Coronary artery (tissue), 2 donors: ENCODE data around the gene MED27.

Experiments
- DNase-seq: peaks from one replicate; pipeline ENCODE4 v3.0.0-alpha.2; 2017; ENCODE audit warnings: low spot score
- H3K27ac ChIP-seq, 2 donors: fragments of 200-600 bp; sonication (generic); one replicate each; pipeline ENCODE4 v1.5.1; 2016 to 2019
- H3K4me3 ChIP-seq: fragments of 200-600 bp; sonication (generic); 2 replicates; pipeline ENCODE4 v1.5.1; 2016; ENCODE audit warnings: mild to moderate bottlenecking, moderate library complexity
- CTCF ChIP-seq: fragments of 200-600 bp; sonication (generic); IDR thresholded peaks from one replicate; pipeline ENCODE4 v1.5.1; 2019; ENCODE audit warnings: antibody characterized with exemption

The MED27 gene

GRCh38 chr9:131946180-131946579 lies 133.5 kb downstream of the MED27 start:
- H3K4me3 ChIP-seq, result no peak overlapping the region
- H3K27ac ChIP-seq, result no peak overlapping the region
- no peak for DNase-seq
- no peak for TF ChIP-seq CTCF

- no peak for DNase-seq
- no peak overlapping the region for H3K4me3 ChIP-seq
- H3K27ac ChIP-seq, result no peak overlapping the region
- TF ChIP-seq CTCF, result no peak
Measured at GRCh38 chr9:131943351-131943841, 136.3 kb downstream of the MED27 start.

DNA sequence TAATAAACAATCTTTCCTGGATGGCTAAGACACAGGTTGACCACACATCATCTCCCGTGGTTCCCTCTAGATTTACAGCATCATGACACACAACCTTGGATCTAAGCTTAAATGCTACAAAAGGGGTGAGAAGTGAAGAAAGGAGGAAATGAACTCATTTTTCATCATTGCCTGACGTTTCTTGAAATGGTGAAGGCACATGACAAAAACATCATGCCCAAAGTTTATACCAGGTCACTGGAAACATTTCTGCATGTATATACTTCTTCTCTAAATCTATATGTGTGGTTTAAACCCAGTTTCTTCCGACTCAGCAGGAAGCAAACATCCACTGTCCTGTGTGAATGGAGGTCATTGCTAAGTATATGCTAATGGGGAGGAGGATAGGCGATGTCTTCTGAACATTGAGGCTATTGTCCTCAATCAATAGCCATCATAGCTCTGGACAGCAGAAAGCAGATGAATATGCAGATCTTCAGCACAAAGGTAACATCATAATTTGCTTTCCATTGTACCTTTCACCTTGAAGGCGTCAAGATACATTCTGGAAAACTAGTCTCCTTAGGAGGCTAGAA lies 137.4 kb downstream of the MED27 start:
- TF ChIP-seq CTCF, result no peak
- H3K4me3 ChIP-seq, result no peak overlapping the region
- DNase-seq, result no peak
- no peak overlapping the region for H3K27ac ChIP-seq

- Histone ChIP-seq H3K4me3 (no peak overlapping the region), H3K27ac (no peak overlapping the region)
- DNase-seq, result no peak
- TF ChIP-seq CTCF, result no peak
Measured at GRCh38 chr9:131937451-131937850, 142.2 kb downstream of the MED27 start.

DNA sequence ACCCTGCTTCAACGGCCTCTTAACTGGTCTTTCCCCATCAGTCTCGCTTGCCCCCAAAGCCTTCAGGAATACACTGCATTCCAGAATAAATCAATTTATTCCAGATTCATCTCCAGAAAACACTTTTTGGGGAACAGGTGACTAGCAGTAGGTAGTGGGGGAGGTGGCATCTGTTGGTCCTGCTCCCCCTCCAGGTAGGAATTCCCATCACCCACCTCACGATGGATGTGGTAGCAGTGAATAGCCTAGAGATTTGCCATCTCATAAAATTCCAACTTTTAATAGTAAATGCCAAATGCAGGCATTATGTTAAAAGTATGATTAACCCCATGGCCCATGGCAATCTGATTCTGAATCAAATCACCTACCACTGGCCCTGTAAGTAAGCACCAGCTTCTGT lies 142.7 kb downstream of the MED27 start:
- no peak for DNase-seq
- Histone ChIP-seq H3K27ac (no peak overlapping the region), H3K4me3 (no peak overlapping the region)
- no peak for TF ChIP-seq CTCF

GRCh38 chr9:131934673-131935072 lies 145.0 kb downstream of the MED27 start:
- DNase-seq, result no peak
- no peak for TF ChIP-seq CTCF
- Histone ChIP-seq H3K27ac (no peak overlapping the region), H3K4me3 (no peak overlapping the region)

- TF ChIP-seq CTCF, result no peak
- no peak for DNase-seq
- Histone ChIP-seq H3K4me3 (no peak overlapping the region), H3K27ac (no peak overlapping the region)
Measured at GRCh38 chr9:131927091-131927490, 152.6 kb downstream of the MED27 start.
